DMS114 treated with DMSO at 0.1 percent for 48 hours (cell line): ENCODE results near the gene CTCFL.
"Not testable (repeated sequence)": the region's sequence is repeated elsewhere in the genome, so short reads cannot be mapped to it uniquely, and the experiment has no call there.

Experiments
- DNase-seq: peaks from one replicate; lab custom pipeline; 2025; ENCODE audit not compliant: unreplicated experiment; lab: John Stamatoyannopoulos, UW

Gene CTCFL

DNA sequence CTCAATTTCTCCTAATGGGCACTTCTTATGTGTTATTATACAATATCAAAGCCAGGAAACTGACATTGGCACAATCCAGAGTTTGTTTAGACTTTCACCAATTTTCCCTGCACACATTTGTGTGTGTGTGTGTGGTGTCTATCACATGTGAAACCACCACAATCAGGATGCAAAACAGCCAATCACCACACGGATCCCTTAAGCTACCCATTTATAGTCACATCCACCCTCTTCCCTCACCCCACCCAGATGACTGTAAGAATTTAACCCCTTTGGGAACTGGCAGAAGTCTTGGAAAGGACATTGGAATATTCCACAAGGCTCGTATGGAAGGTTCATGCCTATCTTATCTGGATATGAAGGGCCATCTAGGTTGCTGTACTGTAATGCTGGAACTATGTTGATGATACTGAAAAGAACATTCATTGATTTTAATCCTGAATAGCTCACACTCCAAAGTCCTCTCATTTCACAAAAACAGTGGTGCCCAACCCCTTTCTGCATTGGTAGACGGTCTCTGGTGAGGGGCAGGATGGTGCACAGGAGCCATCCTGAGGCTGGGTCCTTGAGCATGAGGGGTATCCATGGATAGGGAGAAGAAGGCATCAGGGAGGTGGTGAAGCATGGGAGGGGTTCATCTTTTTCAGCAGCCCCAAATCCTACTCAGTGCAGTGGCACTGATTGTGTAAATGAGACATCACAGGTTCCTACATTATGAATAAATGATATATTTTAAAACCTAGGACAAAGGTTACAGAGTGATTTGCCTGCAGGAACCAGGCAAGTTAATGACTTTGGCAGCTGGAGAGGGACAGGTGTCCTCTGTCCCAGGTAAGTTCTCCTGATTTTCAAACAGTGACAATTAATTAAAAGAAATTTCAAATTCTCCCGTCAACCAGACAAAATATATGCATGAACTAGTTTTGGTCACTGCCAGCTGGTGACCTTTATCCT is 12.1 kb upstream of the CTCFL start:
- no peak for DNase-seq

- DNase-seq = no peak
Measured at GRCh38 chr20:57536120-57536708, 11.3 kb upstream of the CTCFL start.

DNA sequence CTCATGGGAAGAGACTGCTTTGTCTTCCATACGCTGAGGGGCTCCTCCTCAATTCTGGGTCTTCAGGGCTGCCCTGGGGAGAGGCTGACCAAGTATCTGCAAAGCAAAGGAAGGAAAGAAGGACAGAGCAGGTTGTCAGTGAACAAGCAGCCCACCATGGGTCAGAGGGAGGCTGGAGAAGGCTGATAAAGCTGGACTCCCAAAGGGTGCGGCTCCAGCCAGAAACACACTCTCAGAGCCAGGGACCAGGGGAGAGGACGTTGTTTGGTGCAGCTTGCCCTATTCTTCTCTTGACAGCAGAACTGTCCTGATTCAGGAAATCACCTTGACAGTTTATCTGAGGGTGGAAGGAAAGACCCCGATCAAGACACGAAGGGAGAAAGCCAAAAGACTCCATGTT is 10.4 kb upstream of the CTCFL start:
- DNase-seq = no peak

- no peak for DNase-seq
Measured at GRCh38 chr20:57532104-57532503, 7.2 kb upstream of the CTCFL start.

- no peak for DNase-seq
Measured at GRCh38 chr20:57530327-57530981, 5.5 kb upstream of the CTCFL start.

GRCh38 chr20:57529810-57530209 is 4.9 kb upstream of the CTCFL start:
- DNase-seq = no peak

DNA sequence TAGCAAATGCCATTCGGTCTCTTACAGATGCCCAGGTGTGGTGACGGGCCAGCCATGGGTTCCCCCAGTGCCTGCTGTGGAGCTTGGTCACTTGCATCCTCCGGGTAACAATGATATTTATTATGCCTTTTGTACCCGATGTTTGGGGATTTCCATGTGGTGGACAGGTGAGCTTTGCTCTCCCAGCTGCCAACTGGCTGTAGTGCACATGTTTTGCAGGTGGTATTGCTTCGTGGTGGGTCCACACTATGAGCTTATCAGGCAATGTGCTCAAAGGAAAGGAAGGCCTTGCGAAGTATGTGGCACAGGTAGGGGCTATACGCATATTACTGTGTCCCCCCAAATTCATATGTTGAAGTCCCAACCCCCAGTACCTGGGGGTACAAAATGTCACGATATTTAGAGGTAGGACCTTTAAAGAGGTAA is 4.2 kb upstream of the CTCFL start:
- no peak for DNase-seq

- no peak for DNase-seq
Measured at GRCh38 chr20:57528148-57528547, 3.2 kb upstream of the CTCFL start.

- no peak for DNase-seq
Measured at GRCh38 chr20:57527728-57528127, 2.8 kb upstream of the CTCFL start.

GRCh38 chr20:57526885-57527460 is 2.0 kb upstream of the CTCFL start:
- no peak for DNase-seq

GRCh38 chr20:57526087-57526884 is 1.3 kb upstream of the CTCFL start:
- DNase-seq = no peak

DNA sequence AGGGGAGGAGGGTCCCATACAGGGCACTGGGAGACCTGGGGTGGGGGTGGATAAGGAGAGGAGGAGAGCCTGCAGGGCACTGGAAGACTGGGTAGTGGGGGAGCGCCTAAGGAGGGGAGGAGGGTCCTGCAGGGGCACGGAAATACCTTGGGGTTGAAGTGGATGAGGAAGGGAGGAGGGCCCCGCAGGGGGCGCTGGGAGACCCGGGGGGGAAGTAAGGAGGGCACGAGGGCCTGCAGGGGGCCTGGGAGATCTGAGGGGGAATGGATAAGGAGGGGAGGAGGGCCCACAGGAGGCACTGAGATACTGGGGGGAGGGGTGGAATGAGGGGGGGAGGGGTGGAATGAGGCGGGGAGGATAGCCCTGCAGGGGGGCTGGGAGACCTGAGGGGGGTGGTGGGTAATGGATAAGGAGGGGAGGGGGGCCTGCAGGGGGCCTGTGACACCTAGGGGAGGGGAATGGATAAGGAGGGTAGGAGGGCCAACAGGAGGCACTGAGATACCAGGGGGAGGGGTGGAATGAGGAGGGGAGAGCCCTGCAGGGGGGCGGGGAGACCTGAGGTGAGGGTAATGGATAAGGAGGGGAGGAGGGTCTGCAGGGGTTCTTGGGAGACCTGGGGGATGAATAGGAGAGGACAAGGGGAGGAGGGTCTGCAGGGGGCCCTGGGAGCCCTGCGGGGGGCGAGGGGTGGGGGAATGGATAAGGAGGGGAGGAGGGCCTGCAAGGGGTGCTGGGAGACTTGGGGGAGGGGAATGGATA is 567 bp upstream of the CTCFL start:
- no peak for DNase-seq

GRCh38 chr20:57523782-57524181 is 1.2 kb downstream of the CTCFL start:
- DNase-seq = no peak

DNA sequence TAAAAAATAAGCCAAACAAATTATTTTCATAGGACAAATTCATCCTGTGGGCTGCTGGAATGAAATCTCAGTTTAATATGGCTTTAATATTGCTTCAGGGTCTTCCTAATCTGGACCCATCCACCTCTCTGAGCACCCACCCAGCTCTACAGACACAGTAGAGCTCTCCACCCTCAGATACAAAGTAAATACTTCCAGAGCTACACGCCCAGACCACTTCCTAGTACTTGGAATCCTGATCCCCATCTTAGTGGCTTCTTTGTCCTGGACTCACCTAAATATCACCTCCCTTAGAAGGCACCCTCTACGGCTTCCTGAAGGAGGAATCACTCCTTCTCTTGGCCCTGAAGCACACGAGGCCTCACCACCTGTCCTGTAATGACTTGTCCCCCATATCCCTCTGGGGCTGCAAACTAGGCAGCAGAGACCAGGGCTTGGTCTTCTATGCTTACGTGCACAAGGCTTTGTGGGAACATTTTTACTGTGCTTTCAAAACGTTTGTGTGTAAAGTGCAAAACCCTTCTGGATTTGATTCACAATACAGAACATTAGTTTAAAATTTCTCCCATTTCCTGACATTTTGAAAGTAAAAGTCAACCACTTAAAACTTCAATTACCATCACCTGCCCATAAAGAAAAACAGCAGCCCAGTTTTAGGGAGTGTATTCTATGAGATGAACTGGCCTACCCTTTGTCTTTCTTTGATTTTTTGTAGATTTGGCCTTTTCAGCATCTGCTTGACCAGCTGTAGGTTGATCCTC is 2.4 kb downstream of the CTCFL start:
- DNase-seq = no peak

DNA sequence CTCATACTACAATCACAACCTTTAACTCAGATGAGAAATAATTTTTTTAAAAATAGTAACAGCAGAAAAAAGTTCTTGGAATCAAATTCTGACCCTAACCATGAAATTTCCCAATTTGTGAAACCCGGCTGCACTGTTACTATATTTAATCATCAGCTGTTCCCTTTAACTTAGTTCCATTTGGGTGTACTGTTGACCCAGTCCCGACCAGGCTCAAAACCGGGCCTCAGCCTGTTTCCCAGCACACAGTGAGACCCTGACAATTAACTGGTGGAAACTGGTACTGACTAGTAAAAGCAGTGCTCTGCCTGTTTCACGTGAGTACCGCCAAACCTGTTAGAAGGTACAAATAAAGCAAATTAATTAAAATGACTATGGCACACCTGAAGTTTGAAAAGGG is 7.0 kb downstream of the CTCFL start:
- DNase-seq = no peak

DNA sequence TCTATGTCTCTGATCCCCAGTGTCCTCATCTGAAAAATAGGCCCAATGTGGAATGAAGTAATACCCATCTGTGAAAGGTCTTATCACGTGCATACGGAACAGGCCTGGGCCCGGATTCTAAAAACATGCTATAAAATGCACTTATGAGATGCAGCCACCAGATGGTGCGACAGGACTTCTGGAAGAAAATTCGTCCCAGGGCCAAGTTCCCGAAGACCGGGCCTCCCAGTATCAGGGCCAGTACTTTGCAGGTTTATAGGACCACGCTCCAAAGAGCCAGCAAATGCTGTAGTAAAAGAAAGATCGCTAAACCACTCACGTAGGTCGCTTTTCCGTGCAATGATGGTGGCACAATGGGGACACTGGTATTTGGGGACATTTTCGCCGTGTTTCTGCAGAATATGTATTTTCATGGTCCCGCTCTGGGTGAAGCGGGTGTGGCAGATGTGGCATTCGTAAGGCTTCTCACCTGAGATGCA is 10.6 kb downstream of the CTCFL start:
- DNase-seq = peak; percentile 29

GRCh38 chr20:57513199-57513598 is 11.7 kb downstream of the CTCFL start:
- no peak for DNase-seq

DNA sequence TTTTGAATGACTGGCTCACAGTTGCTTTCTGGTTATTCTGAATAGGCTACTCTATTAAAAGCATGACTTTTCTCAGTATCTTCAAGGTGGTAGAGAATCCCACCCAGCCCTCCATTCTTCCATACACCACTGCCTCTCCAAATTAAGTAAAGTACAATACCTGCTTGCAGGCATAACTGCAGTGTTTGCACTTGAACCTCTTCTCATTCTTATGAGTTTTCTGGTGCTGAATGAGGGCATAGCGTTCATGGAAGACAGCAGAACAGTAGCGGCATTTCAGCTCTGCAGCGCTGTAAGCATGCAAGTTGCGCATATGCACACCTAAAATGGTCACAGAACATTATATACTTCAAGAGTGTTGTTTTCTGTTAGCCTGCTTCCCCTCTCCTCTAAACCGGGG is 12.5 kb downstream of the CTCFL start:
- no peak for DNase-seq

- not testable (repeated sequence) for DNase-seq
Measured at GRCh38 chr20:57511709-57512108, 13.2 kb downstream of the CTCFL start.
